Astrocyte (in vitro differentiated cells and primary cell): ENCODE data around the gene MCF2L. TPM values are rescaled to one million over a fixed set of nuclear protein-coding genes. Genes with fewer than 3 reads are reported as not detected.

Experiments
- DNase-seq: peaks from one replicate; pipeline ENCODE4 v3.0.0-alpha.2; 2010; ENCODE audit warnings: low read depth
- FAIRE-seq: peaks from 2 replicates; lab custom pipeline; 2011; peaks lifted over from hg19 to GRCh38; lab: Jason Lieb, UNC
- H2AFZ ChIP-seq: 2 replicates; pipeline ENCODE4 v1.6.0; 2012; ENCODE audit warnings: low read depth, low read length, inconsistent platforms
- H3K27ac ChIP-seq: 2 replicates; pipeline ENCODE4 v1.5.1; 2011; ENCODE audit warnings: low read depth, low read length, inconsistent platforms
- H3K27me3 ChIP-seq: 2 replicates; pipeline ENCODE4 v1.6.0; 2011; ENCODE audit warnings: low read length, inconsistent platforms; ENCODE audit not compliant: insufficient read depth
- H3K36me3 ChIP-seq: 2 replicates; pipeline ENCODE4 v1.5.1; 2011; ENCODE audit warnings: low read length, inconsistent platforms; ENCODE audit not compliant: insufficient read depth
- H3K4me1 ChIP-seq: 2 replicates; pipeline ENCODE4 v1.5.1; 2011; ENCODE audit warnings: low read length, inconsistent platforms; ENCODE audit not compliant: insufficient read depth
- H3K4me2 ChIP-seq: 2 replicates; pipeline ENCODE4 v1.6.0; 2012; ENCODE audit warnings: low read length, inconsistent platforms
- H3K4me3 ChIP-seq: 2 replicates; pipeline ENCODE4 v1.5.1; 2011; ENCODE audit warnings: low read depth, mild to moderate bottlenecking, low read length, inconsistent platforms; ENCODE audit not compliant: insufficient read depth
- H3K79me2 ChIP-seq: 2 replicates; pipeline ENCODE4 v1.6.0; 2012; ENCODE audit warnings: mild to moderate bottlenecking, low read length, inconsistent platforms; ENCODE audit not compliant: insufficient read depth
- H3K9ac ChIP-seq: 2 replicates; pipeline ENCODE4 v1.6.0; 2012; ENCODE audit warnings: mild to moderate bottlenecking, low read length, inconsistent platforms
- H3K9me3 ChIP-seq: 2 replicates; pipeline ENCODE4 v1.5.1; 2012; ENCODE audit warnings: low read depth, mild to moderate bottlenecking, low read length, inconsistent platforms; ENCODE audit not compliant: insufficient read depth
- H4K20me1 ChIP-seq: 2 replicates; pipeline ENCODE4 v1.6.0; 2012; ENCODE audit warnings: low read length, inconsistent platforms; ENCODE audit not compliant: insufficient read depth
- H3K27ac Mint-ChIP-seq: one replicate; pipeline ENCODE4 v1.8.0; 2021; ENCODE audit warnings: mild to moderate bottlenecking, mixed read lengths; ENCODE audit not compliant: unreplicated experiment
- H3K27me3 Mint-ChIP-seq: one replicate; pipeline ENCODE4 v1.8.0; 2021; ENCODE audit warnings: low read depth, mixed read lengths; ENCODE audit not compliant: unreplicated experiment
- H3K36me3 Mint-ChIP-seq: one replicate; pipeline ENCODE4 v1.8.0; 2021; ENCODE audit warnings: low read depth, mixed read lengths; ENCODE audit not compliant: unreplicated experiment
- H3K4me1 Mint-ChIP-seq: one replicate; pipeline ENCODE4 v1.8.0; 2021; ENCODE audit warnings: low read depth, mixed read lengths; ENCODE audit not compliant: unreplicated experiment
- H3K4me3 Mint-ChIP-seq: one replicate; pipeline ENCODE4 v1.8.0; 2021; ENCODE audit warnings: mild to moderate bottlenecking, moderate library complexity, mixed read lengths; ENCODE audit not compliant: unreplicated experiment
- H3K9me3 Mint-ChIP-seq: one replicate; pipeline ENCODE4 v1.8.0; 2021; ENCODE audit warnings: mild to moderate bottlenecking, mixed read lengths; ENCODE audit not compliant: unreplicated experiment
- EZH2 ChIP-seq: IDR thresholded peaks from 2 replicates; pipeline ENCODE4 v1.6.1; 2012; ENCODE audit warnings: mild to moderate bottlenecking, low read length, inconsistent platforms; ENCODE audit not compliant: insufficient read depth
- total RNA-seq: library from RNA; stranded (reverse); gene quantifications from 2 replicates; pipeline ENCODE4 v1.2.1, GENCODE V29; 2021
- TF ChIP-seq, protein P1 (sequence below): IDR thresholded peaks from 2 replicates; pipeline ENCODE4 v1.5.1; 2011; ENCODE audit warnings: low read depth, mild to moderate bottlenecking, inconsistent platforms, low read length, moderate library complexity; ENCODE audit not compliant: insufficient read depth

The MCF2L gene
- total RNA-seq, 1 donor from 2014 or later, result 3.4 TPM

DNA sequence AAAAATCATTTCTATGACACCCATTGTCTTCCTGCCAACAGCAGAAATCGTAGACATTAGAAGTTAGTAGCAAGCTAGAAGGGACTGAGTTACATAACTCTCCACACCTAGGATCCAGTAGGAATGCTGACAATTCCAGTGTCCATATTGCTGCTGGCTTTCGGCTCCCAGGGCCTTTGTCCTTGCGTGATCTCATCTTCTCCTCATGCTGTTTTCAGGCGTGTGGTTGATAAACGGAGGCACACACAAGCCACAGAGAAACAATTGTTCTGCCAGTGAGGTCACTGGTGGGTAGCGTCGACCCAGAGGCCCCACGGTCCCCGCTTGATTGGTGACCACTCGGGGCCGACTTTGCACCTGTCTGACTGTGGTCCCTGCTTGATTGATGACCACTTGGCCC is 104.9 kb downstream of the MCF2L start:
- Mint-ChIP-seq H3K27me3 (peaks cover 5% of the 10 kb centered on the region), H3K9me3 (no peaks in the 10 kb centered on the region), H3K4me3 (no peak overlapping the region), H3K27ac (no peak overlapping the region), H3K36me3 (no peaks in the 10 kb centered on the region), H3K4me1 (no peaks in the 10 kb centered on the region)
- Histone ChIP-seq H3K27me3 (peaks cover 3% of the 10 kb centered on the region), H3K9ac (no peak overlapping the region), H4K20me1 (no peaks in the 10 kb centered on the region), H2AFZ (no peak overlapping the region), H3K27ac (no peak overlapping the region), H3K4me3 (no peak overlapping the region), H3K79me2 (no peaks in the 10 kb centered on the region), H3K36me3 (no peaks in the 10 kb centered on the region), H3K9me3 (no peaks in the 10 kb centered on the region), H3K4me1 (no peaks in the 10 kb centered on the region), H3K4me2 (no peak overlapping the region)
- no peak for TF ChIP-seq EZH2
- TF ChIP-seq, protein P1, sequence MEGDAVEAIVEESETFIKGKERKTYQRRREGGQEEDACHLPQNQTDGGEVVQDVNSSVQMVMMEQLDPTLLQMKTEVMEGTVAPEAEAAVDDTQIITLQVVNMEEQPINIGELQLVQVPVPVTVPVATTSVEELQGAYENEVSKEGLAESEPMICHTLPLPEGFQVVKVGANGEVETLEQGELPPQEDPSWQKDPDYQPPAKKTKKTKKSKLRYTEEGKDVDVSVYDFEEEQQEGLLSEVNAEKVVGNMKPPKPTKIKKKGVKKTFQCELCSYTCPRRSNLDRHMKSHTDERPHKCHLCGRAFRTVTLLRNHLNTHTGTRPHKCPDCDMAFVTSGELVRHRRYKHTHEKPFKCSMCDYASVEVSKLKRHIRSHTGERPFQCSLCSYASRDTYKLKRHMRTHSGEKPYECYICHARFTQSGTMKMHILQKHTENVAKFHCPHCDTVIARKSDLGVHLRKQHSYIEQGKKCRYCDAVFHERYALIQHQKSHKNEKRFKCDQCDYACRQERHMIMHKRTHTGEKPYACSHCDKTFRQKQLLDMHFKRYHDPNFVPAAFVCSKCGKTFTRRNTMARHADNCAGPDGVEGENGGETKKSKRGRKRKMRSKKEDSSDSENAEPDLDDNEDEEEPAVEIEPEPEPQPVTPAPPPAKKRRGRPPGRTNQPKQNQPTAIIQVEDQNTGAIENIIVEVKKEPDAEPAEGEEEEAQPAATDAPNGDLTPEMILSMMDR, result no peak
- no peak for DNase-seq
- no peak for FAIRE-seq

DNA sequence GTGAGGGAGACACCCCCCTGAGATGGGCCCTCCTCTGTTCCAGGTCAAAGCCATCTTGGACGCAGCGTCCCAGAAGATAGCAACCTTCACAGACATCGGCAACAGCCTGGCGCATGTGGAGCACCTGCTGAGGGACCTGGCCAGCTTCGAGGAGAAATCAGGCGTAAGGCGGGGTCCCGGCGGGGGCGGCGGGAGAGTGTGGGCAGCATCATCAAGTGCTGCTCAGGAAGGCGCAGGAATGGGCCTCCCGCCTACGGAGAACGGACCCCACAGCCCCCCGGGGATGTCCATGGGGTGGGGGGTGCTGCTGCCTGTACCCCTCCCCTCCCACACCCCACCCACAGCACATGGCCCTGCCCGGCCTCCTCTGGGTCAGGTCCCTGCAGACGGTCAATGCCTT is 105.4 kb downstream of the MCF2L start:
- H3K27ac Mint-ChIP-seq, result no peak overlapping the region
- no peaks in the 10 kb centered on the region for H3K4me1 Mint-ChIP-seq
- H3K36me3 Mint-ChIP-seq, result no peaks in the 10 kb centered on the region
- Histone ChIP-seq H3K36me3 (no peaks in the 10 kb centered on the region), H3K27me3 (peaks cover 3% of the 10 kb centered on the region), H3K4me2 (no peak overlapping the region), H3K27ac (no peak overlapping the region), H3K79me2 (no peaks in the 10 kb centered on the region), H3K4me3 (no peak overlapping the region), H4K20me1 (no peaks in the 10 kb centered on the region), H3K4me1 (no peaks in the 10 kb centered on the region), H3K9ac (no peak overlapping the region), H2AFZ (no peak overlapping the region), H3K9me3 (no peaks in the 10 kb centered on the region)
- FAIRE-seq, result no peak
- peaks cover 9% of the 10 kb centered on the region for H3K27me3 Mint-ChIP-seq
- TF ChIP-seq, protein P1, result no peak
- no peak for TF ChIP-seq EZH2
- no peak overlapping the region for H3K4me3 Mint-ChIP-seq
- H3K9me3 Mint-ChIP-seq, result no peaks in the 10 kb centered on the region
- no peak for DNase-seq

DNA sequence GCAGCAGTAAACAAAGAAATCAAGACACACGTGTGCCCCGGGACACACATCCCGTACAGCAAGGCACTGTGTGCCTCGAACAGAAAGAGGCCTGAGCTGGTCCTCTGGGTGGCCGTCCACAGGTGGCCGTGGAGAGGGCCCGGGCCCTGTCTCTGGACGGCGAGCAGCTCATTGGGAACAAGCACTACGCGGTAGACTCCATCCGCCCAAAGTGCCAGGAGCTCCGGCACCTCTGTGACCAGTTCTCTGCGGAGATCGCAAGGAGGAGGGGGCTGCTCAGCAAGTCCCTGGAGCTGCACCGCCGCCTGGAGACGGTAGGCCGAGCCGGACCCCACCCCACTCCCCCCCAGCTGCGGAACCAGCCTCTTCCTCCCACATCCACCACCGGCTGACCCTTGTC is 105.9 kb downstream of the MCF2L start:
- Histone ChIP-seq H3K4me2 (no peak overlapping the region), H2AFZ (no peak overlapping the region), H3K9ac (no peak overlapping the region), H3K27me3 (peaks cover 3% of the 10 kb centered on the region), H3K4me1 (no peaks in the 10 kb centered on the region), H3K79me2 (no peaks in the 10 kb centered on the region), H3K27ac (no peak overlapping the region), H3K9me3 (no peaks in the 10 kb centered on the region), H4K20me1 (no peaks in the 10 kb centered on the region), H3K4me3 (no peak overlapping the region), H3K36me3 (no peaks in the 10 kb centered on the region)
- no peak for TF ChIP-seq EZH2
- TF ChIP-seq, protein P1, result no peak
- no peak for FAIRE-seq
- no peak for DNase-seq
- H3K36me3 Mint-ChIP-seq, result no peaks in the 10 kb centered on the region
- no peak overlapping the region for H3K4me3 Mint-ChIP-seq
- no peaks in the 10 kb centered on the region for H3K9me3 Mint-ChIP-seq
- H3K27ac Mint-ChIP-seq, result no peak overlapping the region
- peaks cover 12% of the 10 kb centered on the region for H3K27me3 Mint-ChIP-seq
- no peaks in the 10 kb centered on the region for H3K4me1 Mint-ChIP-seq
